GM21367 (cell line): ENCODE measurements around the gene MTHFR.

Source experiments
- ATAC-seq: cut with Tn5 transposase; IDR thresholded peaks from one replicate; pipeline ENCODE4 v1.9.1; 2021; ENCODE audit not compliant: unreplicated experiment

Gene MTHFR

DNA sequence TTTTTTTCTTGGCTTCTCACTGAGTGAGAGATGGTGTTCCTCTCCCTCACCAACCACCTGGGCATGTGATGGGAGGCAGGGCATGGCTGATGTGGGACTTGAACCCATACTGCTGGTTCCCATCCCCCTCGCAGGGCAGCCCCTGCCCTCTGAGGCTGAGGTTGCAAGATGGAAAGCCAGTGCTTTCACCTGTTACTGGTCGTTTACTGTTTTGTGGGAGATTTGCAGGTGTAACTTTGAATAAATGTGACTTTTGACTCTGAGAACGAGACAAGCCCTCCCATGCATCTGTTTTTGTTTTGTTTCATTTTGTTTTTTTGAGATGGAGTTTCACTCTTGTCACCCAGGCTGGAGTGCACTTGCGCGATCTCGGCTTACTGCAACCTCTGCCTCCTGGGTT, 22.2 kb downstream of the MTHFR start:
- no peak for ATAC-seq

- ATAC-seq, result no peak
Measured at GRCh38 chr1:11782127-11782708, 23.5 kb downstream of the MTHFR start.

- no peak for ATAC-seq
Measured at GRCh38 chr1:11781297-11781696, 24.5 kb downstream of the MTHFR start.

DNA sequence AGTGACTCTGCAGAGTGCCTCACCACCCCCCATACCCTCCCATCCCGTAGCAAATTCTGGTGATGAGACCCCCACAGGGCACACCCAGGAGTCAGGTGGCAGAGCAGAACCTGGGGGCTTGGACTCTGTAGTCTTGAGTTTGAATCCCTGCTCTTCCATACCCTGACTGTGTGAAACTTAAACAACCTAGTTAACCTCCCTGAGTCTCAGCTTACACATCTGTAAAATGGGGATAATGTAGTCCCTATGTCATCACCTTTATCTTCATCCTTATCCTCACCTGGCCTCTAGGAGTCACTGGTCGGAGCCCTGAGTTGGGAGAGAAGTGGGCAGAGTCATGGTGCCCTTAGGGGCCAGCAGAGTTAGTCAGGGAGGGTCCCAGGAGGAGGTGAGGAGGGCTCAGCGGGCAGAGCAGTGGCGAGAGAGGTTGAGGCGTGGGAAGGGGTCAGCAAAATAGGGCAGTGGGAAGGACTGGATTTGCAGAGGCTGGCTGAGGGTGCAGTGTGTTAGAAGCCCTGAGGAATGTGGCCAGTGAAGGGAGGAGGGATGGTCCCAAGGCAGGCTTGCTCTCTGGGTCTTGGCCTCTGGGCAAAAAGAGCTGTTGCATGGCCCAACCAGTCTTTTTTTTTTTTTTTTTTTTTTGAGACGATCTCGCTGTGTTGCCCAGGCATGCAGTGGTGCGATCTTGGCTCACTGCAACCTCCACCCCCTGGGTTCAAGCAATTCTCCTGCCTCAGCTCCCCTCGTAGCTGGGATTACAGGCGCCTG, 25.2 kb downstream of the MTHFR start:
- no peak for ATAC-seq

DNA sequence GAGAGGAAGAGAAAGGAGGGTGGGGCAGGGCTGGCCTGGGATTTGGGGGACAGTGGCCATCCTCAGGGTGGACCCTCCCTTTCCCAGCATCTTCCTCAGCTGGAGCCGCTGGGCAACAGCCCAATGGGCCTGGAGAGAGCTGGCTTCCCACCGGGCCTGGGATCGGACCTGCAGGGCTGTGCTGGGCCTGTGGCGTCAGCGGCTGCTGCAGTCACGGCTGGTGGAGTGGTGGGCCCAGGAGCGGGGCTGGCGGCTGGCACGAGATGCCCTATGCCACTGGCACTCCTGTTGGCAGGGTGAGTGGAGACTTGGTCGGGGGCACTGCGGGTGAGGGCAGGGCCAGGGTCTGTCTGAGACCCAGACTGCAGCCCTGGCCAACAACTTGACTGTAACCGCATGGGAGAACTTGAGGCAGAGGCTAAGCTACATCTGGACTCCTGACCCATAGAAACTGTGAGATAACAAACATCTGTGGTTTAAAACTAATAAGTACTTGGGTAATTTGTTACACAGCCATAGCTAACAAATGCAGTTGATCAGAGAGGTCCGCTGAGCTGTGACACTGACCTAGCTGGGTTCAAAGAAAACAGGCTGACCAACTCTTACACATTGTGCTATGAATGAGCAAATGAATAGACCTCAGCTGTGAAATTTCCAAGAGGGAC, 25.9 kb downstream of the MTHFR start:
- no peak for ATAC-seq

GRCh38 chr1:11778844-11779623, 26.7 kb downstream of the MTHFR start:
- no peak for ATAC-seq

DNA sequence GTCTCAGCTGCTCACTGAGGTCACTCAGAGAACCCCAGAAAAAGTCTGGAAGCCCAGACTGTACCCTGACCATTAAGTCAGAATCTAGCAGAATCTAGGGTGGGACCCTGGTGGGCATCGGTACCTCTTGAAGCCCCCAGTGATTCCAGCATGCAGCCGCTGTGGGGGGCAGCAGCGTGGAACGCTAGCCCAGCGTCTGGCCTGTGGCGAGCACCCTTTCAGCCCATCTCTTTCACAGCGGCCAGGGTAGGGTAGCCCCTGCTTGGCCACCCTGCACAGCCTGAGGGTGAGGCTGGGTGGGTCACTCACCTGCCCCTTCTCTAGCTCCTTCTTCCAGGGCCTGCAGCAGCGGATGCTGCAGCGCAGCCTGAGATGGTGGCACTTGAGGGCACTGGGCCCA, 27.4 kb downstream of the MTHFR start:
- no peak for ATAC-seq

DNA sequence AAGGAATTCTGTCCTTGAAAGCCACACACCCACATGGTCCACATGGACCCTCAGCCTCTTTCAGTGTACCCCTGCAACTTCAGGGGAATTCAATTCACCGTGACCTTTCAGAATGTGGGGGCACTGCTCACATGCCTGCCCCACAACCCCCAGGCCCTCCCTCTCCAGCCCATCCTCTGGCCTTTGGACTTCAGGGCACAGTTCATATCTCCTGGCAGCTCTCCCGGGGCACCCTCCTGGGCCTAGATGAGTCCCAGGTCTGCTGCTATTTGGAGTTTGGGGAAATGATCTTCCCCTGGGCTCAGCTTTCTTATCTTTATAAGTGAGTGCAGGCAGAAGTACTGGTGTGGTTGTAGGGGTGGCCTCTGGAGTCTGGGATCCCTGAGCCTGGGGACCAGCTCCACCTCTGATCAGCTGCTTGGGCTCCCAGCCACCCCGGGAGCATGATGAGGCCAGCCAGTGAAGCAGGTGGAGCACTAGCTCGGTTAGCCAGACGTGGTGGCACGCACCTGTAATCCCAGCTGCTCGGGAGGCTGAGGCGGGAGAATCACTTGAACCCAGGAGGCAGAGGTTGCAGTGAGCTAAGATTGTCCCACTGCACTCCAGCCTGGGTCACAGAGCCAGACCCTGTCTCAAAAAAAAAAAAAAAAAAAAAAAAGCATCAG, 28.0 kb downstream of the MTHFR start:
- no peak for ATAC-seq

- ATAC-seq, result no peak
Measured at GRCh38 chr1:11774753-11775152, 31.0 kb downstream of the MTHFR start.

DNA sequence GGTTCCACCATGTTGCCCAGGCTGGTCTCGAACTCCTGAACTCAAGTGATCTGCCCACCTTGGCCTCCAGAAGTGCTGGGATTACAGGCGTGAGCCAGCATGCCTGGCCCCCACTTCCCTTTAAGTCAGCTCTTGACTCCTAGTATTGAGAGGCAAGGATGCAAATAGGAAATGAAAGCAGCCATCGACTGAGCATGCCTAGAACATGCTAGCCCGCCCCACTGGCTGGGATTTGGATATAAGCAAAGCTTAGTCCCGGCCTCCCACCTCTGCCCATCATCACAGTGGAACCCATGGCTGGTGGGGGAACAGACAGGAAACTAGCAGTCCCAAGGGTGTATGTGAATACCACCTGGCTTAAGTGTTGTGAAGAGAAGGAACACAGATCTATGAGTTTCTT, 33.3 kb downstream of the MTHFR start:
- no peak for ATAC-seq

DNA sequence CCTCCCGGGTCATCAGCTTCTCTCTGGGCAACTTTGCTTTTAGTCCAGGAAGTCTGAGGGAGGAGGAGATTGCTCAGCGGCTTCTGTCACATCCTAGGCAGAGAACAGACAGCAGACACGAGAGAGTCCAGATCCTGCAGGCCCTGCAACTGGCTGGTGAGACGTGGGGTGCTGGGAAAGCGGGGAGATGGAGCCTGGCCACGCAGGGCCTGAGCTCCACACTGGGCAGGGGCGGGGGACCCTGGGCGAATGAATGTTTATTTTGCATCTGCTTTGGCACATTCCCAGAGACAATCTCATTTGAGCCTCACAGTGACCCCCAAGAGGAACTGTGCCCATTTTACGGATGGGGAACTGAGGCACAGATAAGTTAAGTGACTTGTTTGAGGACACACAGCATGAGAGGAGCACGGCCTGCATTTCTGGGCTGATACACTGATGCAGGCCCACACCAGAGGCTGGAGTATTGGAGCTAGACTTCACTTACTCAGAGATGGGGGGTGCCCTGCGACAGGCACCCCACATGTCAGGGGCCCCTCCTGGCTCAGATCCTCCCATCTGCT, 34.2 kb downstream of the MTHFR start:
- no peak for ATAC-seq

GRCh38 chr1:11770011-11770410, 35.8 kb downstream of the MTHFR start:
- no peak for ATAC-seq

GRCh38 chr1:11769274-11769673, 36.5 kb downstream of the MTHFR start:
- ATAC-seq, result no peak

DNA sequence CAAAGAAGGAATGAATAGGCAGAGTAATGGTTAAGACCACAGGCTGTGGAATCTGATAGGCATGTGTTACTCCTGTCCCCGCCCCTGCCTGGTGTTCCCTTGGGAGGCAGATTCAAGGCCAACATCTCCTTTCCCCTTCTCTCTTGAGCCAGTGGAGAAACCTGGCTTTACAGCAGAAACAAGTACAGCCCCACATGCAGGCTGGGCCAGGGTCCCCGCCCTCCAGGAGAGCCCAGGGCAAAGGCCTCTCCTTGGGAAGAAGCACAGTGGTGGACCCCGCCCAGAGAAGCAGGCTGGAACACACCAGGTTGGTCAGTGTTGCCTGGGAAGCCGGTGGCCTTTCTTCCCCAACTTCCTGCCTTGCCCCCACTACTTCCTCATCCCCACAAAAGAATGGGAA, 36.9 kb downstream of the MTHFR start:
- ATAC-seq, result no peak

DNA sequence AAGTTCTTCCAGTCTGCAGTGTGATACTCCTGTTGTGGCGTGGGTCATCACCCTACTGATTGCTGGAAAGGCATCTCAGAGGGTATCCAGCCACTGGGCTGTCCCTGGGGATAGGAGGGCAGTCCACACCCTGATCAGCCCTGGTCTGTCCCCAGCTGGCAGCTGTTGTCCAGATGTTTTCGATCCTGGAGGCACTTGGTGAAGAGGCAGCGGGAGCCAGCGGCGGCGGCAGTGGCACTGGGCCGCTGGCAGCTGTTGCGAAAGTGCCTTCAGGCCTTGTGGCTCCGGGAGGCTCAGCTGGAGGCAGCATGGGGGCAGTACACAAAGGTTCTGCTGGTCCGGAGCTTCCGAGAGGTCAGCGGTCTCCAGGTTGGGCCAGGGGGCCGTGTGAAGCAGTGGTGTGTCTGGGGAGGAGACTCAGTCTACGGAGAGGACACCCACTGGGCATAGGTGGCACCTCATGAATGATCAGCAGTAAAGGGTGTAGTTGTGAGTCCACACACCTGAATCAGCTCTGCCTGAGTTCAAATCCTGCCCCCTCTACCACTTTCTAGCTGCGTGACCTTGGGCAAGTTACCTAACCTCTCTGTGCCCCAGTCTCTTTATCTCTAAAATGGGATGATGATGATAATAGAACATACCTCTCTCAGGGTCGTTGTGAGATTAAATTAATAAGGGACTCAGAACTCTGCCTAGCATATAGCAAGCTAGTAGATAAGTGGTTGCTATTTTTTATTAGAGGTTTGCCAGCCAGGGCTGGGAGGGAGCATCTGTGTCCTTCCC, 37.7 kb downstream of the MTHFR start:
- no peak for ATAC-seq

- ATAC-seq, result no peak
Measured at GRCh38 chr1:11766429-11766776, 39.4 kb downstream of the MTHFR start.

GRCh38 chr1:11765661-11766428, 39.9 kb downstream of the MTHFR start:
- ATAC-seq, result no peak

DNA sequence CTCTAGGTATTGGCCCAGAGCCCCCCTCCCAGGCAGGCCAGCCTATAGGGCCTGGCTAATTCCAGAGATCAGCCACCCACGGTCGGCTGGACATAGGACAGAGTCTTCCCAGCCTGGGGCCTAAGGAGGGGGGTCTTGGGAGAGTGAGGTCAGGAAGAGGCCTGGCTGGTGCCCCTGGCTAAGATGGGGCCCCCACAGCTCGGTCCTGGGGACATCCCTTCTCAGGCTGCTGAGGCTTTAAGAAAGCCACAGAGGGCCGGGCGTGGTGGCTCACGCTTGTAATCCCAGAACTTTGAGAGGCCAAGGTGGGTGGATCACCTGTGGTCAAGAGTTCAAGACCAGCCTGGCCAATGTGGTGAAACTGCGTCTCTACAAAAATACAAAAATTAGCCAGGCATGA, 41.2 kb downstream of the MTHFR start:
- no peak for ATAC-seq

DNA sequence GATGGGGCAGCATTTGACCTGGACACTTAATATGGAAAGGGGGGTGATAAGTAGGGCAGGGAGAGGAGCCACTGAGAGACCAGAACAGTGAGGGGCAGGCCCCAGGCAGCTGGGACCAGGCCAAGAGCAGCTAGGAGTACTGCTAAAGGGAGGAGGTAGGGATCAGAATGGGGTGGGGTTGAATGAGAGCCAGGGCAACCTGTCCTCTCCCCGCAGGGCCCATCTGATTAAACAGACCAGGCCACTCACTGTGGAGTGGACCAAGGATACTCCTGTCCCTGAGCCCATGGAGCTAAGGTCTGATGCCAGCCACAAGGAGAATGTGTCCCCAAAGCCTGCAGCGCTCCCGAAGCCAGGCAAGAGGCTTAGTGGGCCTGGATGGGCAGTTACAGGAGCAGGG, 41.6 kb downstream of the MTHFR start:
- no peak for ATAC-seq
